Type B pancreatic cell (in vitro differentiated cells): ENCODE results near the gene DENND1C. TPM values are rescaled to one million over a fixed set of nuclear protein-coding genes. Genes with fewer than 3 reads are reported as not detected.

ENCODE experiments used
- DNase-seq: peaks from one replicate; pipeline ENCODE4 v3.0.0; 2021; ENCODE audit warnings: mixed read lengths; ENCODE audit not compliant: unreplicated experiment; ENCODE audit errors: extremely low spot score
- H3K27ac Mint-ChIP-seq: 2 replicates; pipeline ENCODE4 v1.8.0; 2021; ENCODE audit warnings: mild to moderate bottlenecking, mixed read lengths
- H3K27me3 Mint-ChIP-seq: 2 replicates; pipeline ENCODE4 v1.8.0; 2021; ENCODE audit warnings: mixed read lengths
- H3K36me3 Mint-ChIP-seq: 2 replicates; pipeline ENCODE4 v1.8.0; 2021; ENCODE audit warnings: mixed read lengths
- H3K4me1 Mint-ChIP-seq: one replicate; pipeline ENCODE4 v1.8.0; 2021; ENCODE audit warnings: mixed read lengths; ENCODE audit not compliant: unreplicated experiment
- H3K4me3 Mint-ChIP-seq: 2 replicates; pipeline ENCODE4 v1.8.0; 2021; ENCODE audit warnings: mild to moderate bottlenecking, mixed read lengths
- H3K9me3 Mint-ChIP-seq: 2 replicates; pipeline ENCODE4 v1.8.0; 2021; ENCODE audit warnings: mixed read lengths
- CTCF ChIP-seq: fragments of 200-600 bp; sonication (generic); conservative IDR thresholded peaks from 2 replicates; pipeline ENCODE4 v1.5.0; 2021; ENCODE audit warnings: antibody characterized with exemption, mild to moderate bottlenecking
- total RNA-seq: library from RNA; stranded (reverse); gene quantifications from 2 replicates; pipeline ENCODE4 v1.2.1, GENCODE V29; 2021; ENCODE audit warnings: low replicate concordance

Gene DENND1C
- total RNA-seq, 1 donor from 2014 or later: 0.94 TPM

GRCh38 chr19:6421075-6422014 is 60.2 kb downstream of the DENND1C start:
- Mint-ChIP-seq H3K9me3 (no peaks in the 10 kb centered on the region), H3K4me3 (no peak overlapping the region), H3K27me3 (peaks cover 3% of the 10 kb centered on the region), H3K27ac (peak overlapping the region; percentile 58), H3K36me3 (peaks cover 4% of the 10 kb centered on the region), H3K4me1 (peaks cover 25% of the 10 kb centered on the region)
- no peak for TF ChIP-seq CTCF
- no peak for DNase-seq

DNA sequence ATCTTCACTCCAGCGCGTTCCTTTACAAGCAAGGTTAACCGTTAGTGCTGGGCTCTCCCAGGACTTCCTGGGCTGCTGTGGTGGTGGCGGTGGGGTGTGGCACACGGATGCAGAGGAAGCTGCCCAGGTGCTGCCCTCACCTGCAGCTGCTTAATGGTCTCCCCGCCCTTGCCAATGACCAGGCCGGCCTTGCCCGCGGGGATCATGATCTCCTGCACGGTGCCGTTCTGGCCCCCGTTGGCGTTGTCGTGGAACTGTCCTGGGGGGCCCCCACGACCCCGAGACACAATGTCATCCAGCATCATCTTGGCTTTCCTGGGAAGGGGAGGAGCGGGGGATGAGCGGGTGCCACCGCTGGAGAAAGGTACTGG is 63.0 kb downstream of the DENND1C start:
- Mint-ChIP-seq H3K4me1 (peaks cover 21% of the 10 kb centered on the region), H3K4me3 (no peak overlapping the region), H3K36me3 (peaks cover 5% of the 10 kb centered on the region), H3K9me3 (no peaks in the 10 kb centered on the region), H3K27me3 (no peaks in the 10 kb centered on the region), H3K27ac (no peak overlapping the region)
- no peak for TF ChIP-seq CTCF
- no peak for DNase-seq

DNA sequence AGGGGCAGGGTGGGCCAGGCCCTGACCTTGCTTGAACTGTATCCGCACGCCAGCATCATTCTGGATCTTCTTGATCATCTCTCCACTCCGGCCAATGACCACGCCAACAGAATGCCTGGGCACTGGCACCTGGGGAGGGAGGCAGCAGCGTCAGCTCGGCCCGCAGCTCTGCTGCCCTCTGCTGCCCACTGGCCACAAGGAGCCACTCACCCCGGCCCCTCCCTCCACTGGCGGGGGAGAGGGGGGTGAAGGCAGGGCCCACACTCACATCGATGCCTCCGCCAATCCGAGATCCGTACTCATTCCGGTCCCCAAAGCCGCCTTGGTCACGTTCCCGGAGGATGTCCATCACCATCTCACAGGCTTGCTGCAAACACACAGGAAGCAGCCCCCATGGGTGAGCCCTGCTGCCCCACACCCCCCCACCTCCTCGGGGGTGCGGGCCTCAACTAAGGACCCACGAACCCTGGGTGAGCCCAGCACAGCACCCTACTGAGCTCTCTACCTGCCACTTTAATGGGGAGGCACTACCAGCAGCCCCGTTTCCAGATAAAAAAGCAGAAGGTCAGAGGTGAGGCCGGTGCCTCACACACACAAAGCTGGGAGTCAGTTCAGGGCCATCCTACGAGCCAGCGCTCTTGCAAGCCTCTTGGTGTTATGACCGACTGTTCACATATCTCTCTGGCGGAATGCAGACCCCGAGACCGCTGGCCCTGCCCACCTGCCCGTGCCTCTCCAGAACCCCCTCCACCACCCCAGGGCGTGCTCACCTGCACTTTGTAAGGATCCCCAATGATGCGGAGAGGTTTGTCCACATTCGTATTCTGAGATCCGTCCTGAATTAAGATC is 63.6 kb downstream of the DENND1C start:
- peak; percentile 59 for TF ChIP-seq CTCF
- Mint-ChIP-seq H3K9me3 (no peaks in the 10 kb centered on the region), H3K27me3 (no peaks in the 10 kb centered on the region), H3K27ac (no peak overlapping the region), H3K4me3 (no peak overlapping the region), H3K36me3 (peaks cover 5% of the 10 kb centered on the region), H3K4me1 (peaks cover 18% of the 10 kb centered on the region)
- DNase-seq: no peak

Other genes starting within 250 kb of the DENND1C start
- 51.3 and 106 TPM in 2 replicates for gene MLLT1, start 201.8 kb downstream of the DENND1C start, total RNA-seq
- gene ACER1, start 148.2 kb downstream of the DENND1C start, total RNA-seq: not detected in 2 replicates
- 61.6 and 70.7 TPM in 2 replicates for gene CLPP, start 120.3 kb downstream of the DENND1C start, total RNA-seq
- gene ALKBH7, start 109.0 kb downstream of the DENND1C start, total RNA-seq: 53.2 and 71.0 TPM in 2 replicates
- gene PSPN, start 105.9 kb downstream of the DENND1C start, total RNA-seq: 2.8 and 4.8 TPM in 2 replicates
- gene GTF2F1, start 88.6 kb downstream of the DENND1C start, total RNA-seq: 63.3 and 72.4 TPM in 2 replicates
- gene KHSRP, start 57.0 kb downstream of the DENND1C start, total RNA-seq: 336 and 414 TPM in 2 replicates
- 1.0 and 1.1 TPM in 2 replicates for gene SLC25A41, start 48.0 kb downstream of the DENND1C start, total RNA-seq
- 67.5 and 86.6 TPM in 2 replicates for gene SLC25A23, start 22.0 kb downstream of the DENND1C start, total RNA-seq
- gene CRB3, start 17.5 kb downstream of the DENND1C start, total RNA-seq: 30.6 and 63.3 TPM in 2 replicates
- 6.8 and 10.9 TPM in 2 replicates for gene TUBB4A, start 20.5 kb upstream of the DENND1C start, total RNA-seq
- gene TNFSF9, start 49.2 kb upstream of the DENND1C start, total RNA-seq: 1.3 and 3.4 TPM in 2 replicates
- 0.74 and 1.0 TPM in 2 replicates for gene CD70, start 109.4 kb upstream of the DENND1C start, total RNA-seq
- gene TNFSF14, start 188.4 kb upstream of the DENND1C start, total RNA-seq: not detected in 2 replicates
- gene C3, start 238.9 kb upstream of the DENND1C start, total RNA-seq: 8.2 and 14.2 TPM in 2 replicates